Islet of Langerhans (tissue), 1 donor: ENCODE measurements around the gene KLF2.

Source experiments
- FAIRE-seq: peaks from one replicate; lab custom pipeline; 2011; peaks lifted over from hg19 to GRCh38; lab: Jason Lieb, UNC

The KLF2 gene

GRCh38 chr19:16365300-16365996 is 40.8 kb downstream of the KLF2 start:
- FAIRE-seq: no peak

GRCh38 chr19:16366056-16366432 is 41.4 kb downstream of the KLF2 start:
- no peak for FAIRE-seq

- FAIRE-seq: no peak
Observed at GRCh38 chr19:16366433-16367260, 42.0 kb downstream of the KLF2 start.

- FAIRE-seq: no peak
Observed at GRCh38 chr19:16367261-16367683, 42.6 kb downstream of the KLF2 start.

- FAIRE-seq: no peak
Observed at GRCh38 chr19:16368385-16369305, 44.0 kb downstream of the KLF2 start.

GRCh38 chr19:16369306-16369663 is 44.7 kb downstream of the KLF2 start:
- FAIRE-seq: no peak

GRCh38 chr19:16369664-16370576 is 45.3 kb downstream of the KLF2 start:
- FAIRE-seq: no peak

- no peak for FAIRE-seq
Observed at GRCh38 chr19:16370641-16371391, 46.2 kb downstream of the KLF2 start.

GRCh38 chr19:16371540-16371986 is 46.9 kb downstream of the KLF2 start:
- no peak for FAIRE-seq

GRCh38 chr19:16372065-16372915 is 47.7 kb downstream of the KLF2 start:
- no peak for FAIRE-seq

- FAIRE-seq: no peak
Observed at GRCh38 chr19:16373079-16373478, 48.5 kb downstream of the KLF2 start.

GRCh38 chr19:16373532-16373931 is 48.9 kb downstream of the KLF2 start:
- FAIRE-seq: no peak

- no peak for FAIRE-seq
Observed at GRCh38 chr19:16373989-16374388, 49.4 kb downstream of the KLF2 start.

GRCh38 chr19:16374436-16374835 is 49.8 kb downstream of the KLF2 start:
- FAIRE-seq: no peak

- FAIRE-seq: no peak
Observed at GRCh38 chr19:16375157-16375935, 50.7 kb downstream of the KLF2 start.

GRCh38 chr19:16375936-16376185 is 51.2 kb downstream of the KLF2 start:
- FAIRE-seq: no peak

- no peak for FAIRE-seq
Observed at GRCh38 chr19:16376241-16376640, 51.6 kb downstream of the KLF2 start.

- no peak for FAIRE-seq
Observed at GRCh38 chr19:16376649-16377048, 52.0 kb downstream of the KLF2 start.

- FAIRE-seq: no peak
Observed at GRCh38 chr19:16377521-16377920, 52.9 kb downstream of the KLF2 start.
